Astrocyte of the spinal cord (primary cell): Measurements from ENCODE around the gene SARDH.

Experiments used
- DNase-seq: peaks from one replicate; pipeline ENCODE4 v3.0.0; 2011; ENCODE audit warnings: low read depth, low spot score
- H3K4me3 ChIP-seq: 2 replicates; pipeline ENCODE4 v1.5.1; 2011; ENCODE audit warnings: low read depth, mild to moderate bottlenecking, low read length, moderate library complexity
- CTCF ChIP-seq: IDR thresholded peaks from 2 replicates; pipeline ENCODE4 v1.5.1; 2012; ENCODE audit warnings: low read depth, mild to moderate bottlenecking, low read length, inconsistent platforms
- in situ Hi-C: cut with HindIII; loops from 2 replicates; pipeline ENCODE4 v1.10.0; 2017; ENCODE audit warnings: low sequenced_read_pairs

Gene SARDH

GRCh38 chr9:133701981-133702797, 36.0 kb downstream of the SARDH start:
- peak overlapping the region; percentile 12 for H3K4me3 ChIP-seq

DNA sequence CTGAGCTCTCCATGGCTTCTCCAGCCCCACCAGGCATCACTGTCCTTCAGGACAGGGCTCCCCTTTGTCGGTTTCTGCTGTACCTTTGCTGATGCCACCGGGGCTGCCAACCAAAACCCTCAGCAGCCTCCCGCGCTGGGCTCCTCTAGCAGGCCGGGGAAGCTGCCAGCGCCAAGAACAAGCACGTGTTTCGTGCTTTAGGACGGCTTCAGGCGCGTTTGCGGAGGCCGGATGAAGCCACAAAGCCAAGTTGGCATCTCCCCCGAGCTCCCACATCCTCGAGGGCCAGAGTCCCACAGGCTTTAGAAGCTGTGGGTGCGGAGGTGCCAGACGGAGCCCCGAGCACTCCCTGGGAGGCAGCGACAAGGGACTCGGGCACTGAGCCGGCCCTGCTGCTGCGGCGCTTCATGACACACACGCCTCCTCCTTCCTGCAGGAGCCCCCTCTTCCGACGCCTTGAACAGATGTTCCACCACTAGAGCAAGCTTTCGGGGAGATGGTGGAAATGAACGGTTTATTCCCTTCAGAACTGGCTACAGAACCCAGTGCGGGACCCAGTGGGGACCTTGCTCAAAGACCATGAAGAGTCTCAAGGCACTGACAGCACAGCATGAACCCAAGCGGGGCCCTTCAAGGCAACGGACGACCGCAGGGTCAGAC, 36.7 kb downstream of the SARDH start:
- H3K4me3 ChIP-seq: no peak overlapping the region
- no peak for TF ChIP-seq CTCF
- in situ Hi-C loops: no loop called here
- DNase-seq: no peak

More at GRCh38 chr9:133701981-133702797, 36.0 kb downstream of the SARDH start:
- DNase-seq: no peak
- in situ Hi-C loops: no loop called here
- TF ChIP-seq CTCF: no peak

- in situ Hi-C loops: no loop called here
- TF ChIP-seq CTCF: no peak
- no peak overlapping the region for H3K4me3 ChIP-seq
- DNase-seq: peak; percentile 21
These were observed 37.3 kb downstream of the SARDH start for GRCh38 chr9:133700819-133701320.

DNA sequence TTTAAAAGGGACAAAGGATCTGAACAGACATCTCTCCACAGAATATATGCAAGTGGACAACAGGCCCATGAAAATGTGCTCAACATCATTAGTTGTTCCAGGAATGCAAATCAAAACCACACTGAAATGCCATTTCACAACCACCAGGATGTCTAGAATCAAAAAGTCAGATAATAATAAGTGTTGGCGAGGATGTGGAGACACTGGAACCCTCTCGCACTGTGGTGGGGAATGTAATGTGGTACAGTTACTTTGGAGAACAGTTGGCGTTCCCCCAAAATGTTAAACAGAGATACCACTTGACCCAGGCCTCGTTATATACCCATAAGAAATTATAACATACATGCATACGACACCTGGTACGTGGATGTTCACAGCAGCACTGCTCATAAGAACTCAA, 38.6 kb downstream of the SARDH start:
- no peak overlapping the region for H3K4me3 ChIP-seq
- TF ChIP-seq CTCF: no peak
- in situ Hi-C loops: no loop called here
- no peak for DNase-seq

GRCh38 chr9:133696071-133696472, 42.1 kb downstream of the SARDH start:
- TF ChIP-seq CTCF: no peak
- no peak overlapping the region for H3K4me3 ChIP-seq
- in situ Hi-C loops: no loop called here
- no peak for DNase-seq

GRCh38 chr9:133694686-133695085, 43.5 kb downstream of the SARDH start:
- no peak for DNase-seq
- no peak for TF ChIP-seq CTCF
- in situ Hi-C loops: no loop called here

More at GRCh38 chr9:133694686-133695085, 43.5 kb downstream of the SARDH start:
- H3K4me3 ChIP-seq: no peak overlapping the region
